LNCaP clone FGC (cell line): ENCODE results near the gene STK32C.

Source experiments
- DNase-seq: peaks from one replicate; pipeline ENCODE4 v3.0.0-alpha.2; 2011; ENCODE audit warnings: low read depth
- H3K4me3 ChIP-seq: 2 replicates; pipeline ENCODE4 v1.5.1; 2011; ENCODE audit warnings: mild to moderate bottlenecking, low read depth, low read length, control low read depth
- CTCF ChIP-seq: IDR thresholded peaks from 2 replicates; pipeline ENCODE4 v1.5.1; 2012; ENCODE audit warnings: mild to moderate bottlenecking; ENCODE audit not compliant: control insufficient read depth, insufficient read depth; ENCODE audit errors: extremely low read depth

Gene STK32C

GRCh38 chr10:132280646-132281074 lies 27.1 kb downstream of the STK32C start:
- no peak for TF ChIP-seq CTCF
- H3K4me3 ChIP-seq, result no peak overlapping the region
- no peak for DNase-seq

- no peak overlapping the region for H3K4me3 ChIP-seq
- TF ChIP-seq CTCF, result no peak
- DNase-seq, result no peak
These were observed 27.7 kb downstream of the STK32C start for GRCh38 chr10:132279873-132280645.

- no peak overlapping the region for H3K4me3 ChIP-seq
- TF ChIP-seq CTCF, result no peak
- no peak for DNase-seq
These were observed 30.4 kb downstream of the STK32C start for GRCh38 chr10:132277311-132277741.

GRCh38 chr10:132276706-132277105 lies 31.0 kb downstream of the STK32C start:
- TF ChIP-seq CTCF, result no peak
- DNase-seq, result no peak
- H3K4me3 ChIP-seq, result no peak overlapping the region

- DNase-seq, result no peak
- no peak overlapping the region for H3K4me3 ChIP-seq
- TF ChIP-seq CTCF, result no peak
These were observed 31.5 kb downstream of the STK32C start for GRCh38 chr10:132276179-132276675.

- DNase-seq, result no peak
- H3K4me3 ChIP-seq, result no peak overlapping the region
- TF ChIP-seq CTCF, result no peak
These were observed 32.1 kb downstream of the STK32C start for GRCh38 chr10:132275426-132276178.

- H3K4me3 ChIP-seq, result no peak overlapping the region
- no peak for DNase-seq
- no peak for TF ChIP-seq CTCF
These were observed 32.8 kb downstream of the STK32C start for GRCh38 chr10:132274986-132275385.
